LHCN-M2 (cell line): Measurements from ENCODE around the gene ETV7. TPM values are rescaled to one million over a fixed set of nuclear protein-coding genes. Genes with fewer than 3 reads are reported as not detected.

ENCODE experiments used
- DNase-seq: peaks from one replicate; pipeline ENCODE4 v3.0.0-alpha.2; 2012; ENCODE audit warnings: low read depth
- total RNA-seq: library from RNA; depleted of rRNA; stranded (reverse); fragments of >200 nt; gene quantifications from 2 replicates; pipeline ENCODE4 v1.2.3, GENCODE V29; 2014; rRNA removed

ETV7 gene
- total RNA-seq, 1 experiment from 2014 or later, result 0.17 TPM

DNA sequence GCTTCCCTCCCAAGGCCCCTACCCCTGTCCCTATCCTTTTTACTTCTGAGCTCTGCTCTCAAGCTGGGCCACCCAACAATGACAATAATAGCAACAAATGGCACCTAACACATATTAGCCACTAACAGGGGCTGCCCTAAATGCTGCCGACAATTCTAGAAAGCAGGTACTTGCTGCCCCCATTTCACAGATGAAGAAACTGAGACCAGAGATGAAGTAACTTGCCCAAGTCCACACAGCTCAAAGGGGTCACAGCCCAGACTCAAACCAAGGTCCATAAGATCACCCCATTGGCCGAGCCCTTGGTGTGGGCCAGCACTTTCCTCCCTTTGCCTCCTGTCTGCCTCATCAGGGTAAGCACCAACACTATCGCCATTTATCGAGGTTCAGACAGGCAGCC, 62.8 kb downstream of the ETV7 start:
- no peak for DNase-seq

- DNase-seq, result no peak
These were observed 63.3 kb downstream of the ETV7 start for GRCh38 chr6:36324191-36324590.

GRCh38 chr6:36323062-36323461, 64.4 kb downstream of the ETV7 start:
- DNase-seq, result peak; percentile 18

GRCh38 chr6:36322591-36322990, 64.9 kb downstream of the ETV7 start:
- DNase-seq, result no peak

DNA sequence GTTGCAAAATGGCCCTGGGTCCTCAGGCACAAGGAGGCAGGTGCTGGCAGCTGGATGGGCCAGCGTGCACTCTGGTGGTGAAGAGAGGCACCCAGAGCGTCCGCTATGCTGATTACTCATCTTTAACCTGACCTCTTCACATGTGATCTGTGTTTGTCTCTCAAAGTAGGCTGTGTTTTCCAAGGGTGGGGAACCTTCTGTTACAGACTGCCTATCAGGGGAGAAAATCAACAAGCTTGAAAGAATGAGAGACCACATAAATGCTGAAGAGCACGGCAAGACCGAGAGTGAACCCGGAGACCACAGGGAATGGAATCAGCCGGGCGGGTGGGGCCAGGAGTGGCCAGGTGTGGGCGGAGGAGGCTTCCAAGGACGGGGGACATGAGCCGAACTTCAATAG, 67.0 kb downstream of the ETV7 start:
- no peak for DNase-seq

DNA sequence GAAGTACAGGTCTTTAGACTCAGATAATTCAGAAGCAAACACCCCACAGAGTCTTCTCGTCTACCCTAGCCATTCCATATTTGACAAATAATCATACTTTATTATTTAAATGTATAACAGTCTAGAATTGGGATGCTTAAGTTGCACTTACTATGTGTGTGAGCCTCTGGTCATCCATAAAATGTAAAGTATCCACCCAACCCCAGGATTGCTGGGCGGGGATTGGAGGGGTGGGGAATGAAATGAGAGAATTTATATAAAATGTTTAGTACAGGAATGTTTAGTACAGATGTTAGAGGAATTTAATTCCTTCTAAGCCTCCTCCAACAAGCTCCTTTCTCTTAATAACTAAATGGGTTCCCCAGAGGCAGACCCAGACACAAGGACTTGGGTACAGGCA, 67.6 kb downstream of the ETV7 start:
- no peak for DNase-seq

- no peak for DNase-seq
These were observed 68.1 kb downstream of the ETV7 start for GRCh38 chr6:36319436-36319762.

DNA sequence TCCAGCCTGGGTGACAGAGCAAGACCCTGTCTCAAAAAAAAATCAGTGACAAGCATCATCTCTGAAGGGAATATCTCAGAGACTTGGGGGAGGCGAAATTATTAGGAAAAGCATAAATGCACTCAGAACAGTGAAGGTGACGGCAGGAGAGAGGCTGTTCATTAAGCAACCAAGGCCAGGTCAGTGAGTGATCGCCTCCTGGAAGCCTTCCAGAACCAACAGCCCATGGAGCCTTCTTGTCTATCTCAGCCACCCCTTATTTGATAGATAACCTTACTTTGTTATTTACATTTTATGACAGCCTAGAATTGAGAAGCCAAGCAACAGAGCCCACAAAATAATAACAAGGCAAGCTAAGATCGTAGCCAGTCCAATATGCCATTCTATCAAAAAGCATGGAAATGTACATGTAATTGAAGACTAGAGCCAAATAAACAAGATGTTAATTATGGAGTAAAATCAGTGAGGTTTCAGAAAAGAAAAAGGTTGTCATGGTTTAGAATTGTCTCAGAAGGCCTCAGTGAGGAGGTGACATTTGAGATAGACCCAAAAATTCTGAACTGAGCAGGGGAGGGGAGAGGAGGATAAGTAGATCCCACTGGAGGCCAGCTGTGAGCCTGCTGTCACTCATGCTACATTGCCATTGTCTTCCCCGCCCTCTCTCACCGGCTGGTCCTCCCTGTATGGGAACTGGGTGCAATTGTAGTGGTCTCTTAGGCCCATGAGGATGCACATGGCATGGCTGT, 68.6 kb downstream of the ETV7 start:
- no peak for DNase-seq

DNA sequence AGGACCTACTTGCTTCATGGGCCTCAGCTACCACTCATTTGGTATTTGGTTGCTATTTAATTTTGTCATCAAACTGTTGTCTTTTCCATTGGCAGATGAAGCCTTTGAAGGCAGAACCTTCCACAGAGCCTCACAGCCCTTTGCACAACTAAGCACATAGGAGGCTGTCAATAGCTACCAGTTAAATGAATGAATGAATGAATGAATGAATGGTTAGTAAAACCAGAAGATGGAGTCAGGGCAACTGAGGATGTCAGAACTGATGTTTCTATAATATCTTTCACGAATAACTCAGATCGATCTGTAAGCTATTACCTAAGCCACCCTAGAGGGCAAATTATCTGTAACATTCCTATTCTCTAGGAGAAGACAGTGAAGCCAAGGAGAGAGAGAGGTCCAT, 69.8 kb downstream of the ETV7 start:
- DNase-seq, result no peak

Other genes starting within 250 kb of the ETV7 start
- gene BRPF3, start 190.9 kb downstream of the ETV7 start, total RNA-seq, result 8.2 and 12.7 TPM in 2 replicates
- not detected in 2 replicates for gene PNPLA1, start 117.6 kb downstream of the ETV7 start, total RNA-seq
- not detected in 2 replicates for gene BNIP5, start 50.8 kb downstream of the ETV7 start, total RNA-seq
- gene PXT1, start 55.2 kb upstream of the ETV7 start, total RNA-seq, result 0.06 TPM in 1 of 2 replicates, not detected in the other
- 46.1 and 47.5 TPM in 2 replicates for gene KCTD20, start 55.3 kb upstream of the ETV7 start, total RNA-seq
- gene STK38, start 159.8 kb upstream of the ETV7 start, total RNA-seq, result 29.5 and 36.9 TPM in 2 replicates
- gene SRSF3, start 206.7 kb upstream of the ETV7 start, total RNA-seq, result 137 and 181 TPM in 2 replicates